RWPE1 (cell line): ENCODE results near the gene KCNG2.

ENCODE experiments used
- CTCF ChIA-PET: fragments of 350-600 bp; sonication (Branson Sonifier 250); formaldehyde crosslinking; extraction: SDS; loops from one replicate; lab custom pipeline; 2021; lab: Yijun Ruan, JAX
- POLR2A ChIA-PET: fragments of 400-600 bp; formaldehyde crosslinking; extraction: SDS; loops from one replicate; lab custom pipeline; 2020; ENCODE audit warnings: antibody characterized with exemption; ENCODE audit not compliant: low non-redundant PET; lab: Yijun Ruan, JAX
- DNase-seq: peaks from one replicate; pipeline ENCODE4 v3.0.0; 2012; ENCODE audit warnings: low spot score
- H3K27ac ChIP-seq: fragments of 450-650 bp; 2 replicates; pipeline ENCODE4 v1.5.1; 2017
- CTCF ChIP-seq: fragments of 450-650 bp; conservative IDR thresholded peaks from 2 replicates; pipeline ENCODE4 v1.5.1; 2017; ENCODE audit warnings: low read depth, mild to moderate bottlenecking

Gene KCNG2

DNA sequence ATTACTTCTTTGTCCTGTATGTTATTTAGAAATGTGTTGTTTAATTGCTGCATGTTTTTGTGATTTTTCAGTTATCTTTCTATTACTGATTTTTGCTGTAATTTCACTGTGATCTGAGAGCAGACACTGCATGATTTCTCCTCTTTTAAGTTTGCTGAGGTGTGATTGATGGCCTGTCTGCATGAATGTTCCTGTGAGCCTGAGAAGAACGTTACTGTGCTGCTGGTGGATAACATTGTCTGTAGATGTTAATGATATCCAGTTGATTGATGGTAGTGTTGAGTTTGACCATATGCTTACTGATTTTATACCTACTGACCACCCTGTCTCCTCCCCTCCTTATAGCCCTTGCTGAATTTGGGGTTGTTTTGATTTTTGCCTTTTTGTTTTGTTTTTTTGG is 37.4 kb upstream of the KCNG2 start:
- ChIA-PET CTCF (no interaction called here), POLR2A (no interaction called here)
- no peak for DNase-seq
- no peak overlapping the region for H3K27ac ChIP-seq
- no peak for TF ChIP-seq CTCF

GRCh38 chr18:79760881-79761280 is 36.9 kb upstream of the KCNG2 start:
- POLR2A ChIA-PET = no interaction called here
- TF ChIP-seq CTCF = no peak
- H3K27ac ChIP-seq = no peak overlapping the region
- no peak for DNase-seq
- CTCF ChIA-PET = no interaction called here

GRCh38 chr18:79763407-79763806 is 34.3 kb upstream of the KCNG2 start:
- no peak for DNase-seq
- no peak overlapping the region for H3K27ac ChIP-seq
- ChIA-PET CTCF (no interaction called here), POLR2A (no interaction called here)
- no peak for TF ChIP-seq CTCF

DNA sequence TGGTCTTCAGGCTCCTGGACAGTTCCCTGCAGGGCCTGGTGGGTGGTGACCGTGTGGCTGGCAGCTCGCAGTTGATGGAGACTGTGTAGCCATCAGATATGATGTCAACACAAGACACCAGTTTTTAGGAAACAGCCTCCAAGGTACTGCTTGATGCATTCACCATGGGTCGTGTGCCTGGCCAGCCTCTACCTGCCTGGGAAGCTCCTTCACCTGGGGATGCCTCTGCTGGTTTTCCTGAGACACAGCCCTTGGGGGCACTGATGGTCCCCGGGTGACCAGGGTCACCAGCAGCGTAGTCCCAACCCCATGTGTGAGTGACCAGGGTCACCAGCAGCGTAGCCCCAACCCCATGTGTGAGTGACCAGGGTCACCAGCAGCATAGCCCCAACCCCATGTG is 33.6 kb upstream of the KCNG2 start:
- DNase-seq = no peak
- TF ChIP-seq CTCF = no peak
- H3K27ac ChIP-seq = no peak overlapping the region
- POLR2A ChIA-PET = no interaction called here
- CTCF ChIA-PET = no interaction called here

- ChIA-PET CTCF (interaction anchor here (0.6 kb wide), 1 partner anchor 21 kb away, joined by 4 read pairs; no protein-coding TSS in a partner anchor), POLR2A (no interaction called here)
- no peak for DNase-seq
- TF ChIP-seq CTCF = no peak
- H3K27ac ChIP-seq = no peak overlapping the region
Measured at GRCh38 chr18:79765491-79766245, 32.1 kb upstream of the KCNG2 start.

GRCh38 chr18:79766308-79766707 is 31.4 kb upstream of the KCNG2 start:
- ChIA-PET CTCF (no interaction called here), POLR2A (no interaction called here)
- DNase-seq = no peak
- H3K27ac ChIP-seq = no peak overlapping the region
- TF ChIP-seq CTCF = no peak
